Measurements from ENCODE around the gene GARNL3.
A peak's percentile ranks its signal among the peaks of the same experiment; 100 is the strongest.

- no peak for TF ChIP-seq CTCF (IDR thresholded peaks at IDR 0.05)
- TF ChIP-seq POLR2AphosphoS5 (IDR thresholded peaks at IDR 0.05): peak; percentile 44
These were observed 68.9 kb downstream of the GARNL3 start for GRCh38 chr9:127333221-127334064.

Measured in gastroesophageal sphincter (tissue), 3 donors.